Measurements from ENCODE around the gene LOXL4. TPM values are rescaled to one million over a fixed set of nuclear protein-coding genes. Genes with fewer than 3 reads are reported as not detected.

The LOXL4 gene
- total and polyA plus RNA-seq, 4 donors: 3.9 to 29.9 (median 11.1) TPM

- no peaks in the 10 kb centered on the region for H3K36me3 ChIP-seq (ENCODE audit: control insufficient read depth in 1 of 2, insufficient read depth in 2 of 2, low read length in 1 of 2)
- no peak overlapping the region for H3K4me3 ChIP-seq (ENCODE audit: low read length in 2 of 2)
- intact Hi-C loops (cut with DNase I): no loop called here
- 43 to 46% methylated on average over 10 of the region's 10 CpGs for WGBS, 2 donors
- no peaks in the 10 kb centered on the region for H3K9me3 ChIP-seq (ENCODE audit: control insufficient read depth, low read length)
- no peaks in the 10 kb centered on the region for H3K4me1 ChIP-seq (ENCODE audit: control insufficient read depth in 1 of 2, insufficient read depth in 2 of 2, low read length in 2 of 2)
- ATAC-seq (ENCODE audit: low FRiP score): no peak
- DNase-seq: no peak
- H3K27ac ChIP-seq (ENCODE audit: low read depth in 1 of 2, low read length in 2 of 2): peak overlapping the region in 1 of 2 donors; percentile 69
- no peaks in the 10 kb centered on the region for H3K27me3 ChIP-seq (ENCODE audit: control insufficient read depth in 1 of 2, insufficient read depth in 2 of 2, low read length in 1 of 2)
Measured at GRCh38 chr10:98270073-98270740, 2.2 kb upstream of the LOXL4 start.

GRCh38 chr10:98269435-98269912, 1.5 kb upstream of the LOXL4 start:
- 2 to 3% methylated on average over 8 of the region's 8 CpGs for WGBS, 2 donors
- no peak overlapping the region for H3K4me3 ChIP-seq (ENCODE audit: low read length in 2 of 2)
- H3K27ac ChIP-seq (ENCODE audit: low read depth in 1 of 2, low read length in 2 of 2): peak overlapping the region in 1 of 2 donors; percentile 91
- no peaks in the 10 kb centered on the region for H3K27me3 ChIP-seq (ENCODE audit: control insufficient read depth in 1 of 2, insufficient read depth in 2 of 2, low read length in 1 of 2)
- peak; percentile 93 to 96 for DNase-seq
- no peaks in the 10 kb centered on the region for H3K36me3 ChIP-seq (ENCODE audit: control insufficient read depth in 1 of 2, insufficient read depth in 2 of 2, low read length in 1 of 2)
- H3K9me3 ChIP-seq (ENCODE audit: control insufficient read depth, low read length): no peaks in the 10 kb centered on the region
- intact Hi-C loops (cut with DNase I): loop anchor here in 1 of 2 donors (2.0 to 10.0 kb wide), 2 partner anchors 45 to 145 kb away; partner anchors contain the start of gene PYROXD2
- peak; percentile 88 for ATAC-seq (ENCODE audit: low FRiP score)
- no peaks in the 10 kb centered on the region for H3K4me1 ChIP-seq (ENCODE audit: control insufficient read depth in 1 of 2, insufficient read depth in 2 of 2, low read length in 2 of 2)

DNA sequence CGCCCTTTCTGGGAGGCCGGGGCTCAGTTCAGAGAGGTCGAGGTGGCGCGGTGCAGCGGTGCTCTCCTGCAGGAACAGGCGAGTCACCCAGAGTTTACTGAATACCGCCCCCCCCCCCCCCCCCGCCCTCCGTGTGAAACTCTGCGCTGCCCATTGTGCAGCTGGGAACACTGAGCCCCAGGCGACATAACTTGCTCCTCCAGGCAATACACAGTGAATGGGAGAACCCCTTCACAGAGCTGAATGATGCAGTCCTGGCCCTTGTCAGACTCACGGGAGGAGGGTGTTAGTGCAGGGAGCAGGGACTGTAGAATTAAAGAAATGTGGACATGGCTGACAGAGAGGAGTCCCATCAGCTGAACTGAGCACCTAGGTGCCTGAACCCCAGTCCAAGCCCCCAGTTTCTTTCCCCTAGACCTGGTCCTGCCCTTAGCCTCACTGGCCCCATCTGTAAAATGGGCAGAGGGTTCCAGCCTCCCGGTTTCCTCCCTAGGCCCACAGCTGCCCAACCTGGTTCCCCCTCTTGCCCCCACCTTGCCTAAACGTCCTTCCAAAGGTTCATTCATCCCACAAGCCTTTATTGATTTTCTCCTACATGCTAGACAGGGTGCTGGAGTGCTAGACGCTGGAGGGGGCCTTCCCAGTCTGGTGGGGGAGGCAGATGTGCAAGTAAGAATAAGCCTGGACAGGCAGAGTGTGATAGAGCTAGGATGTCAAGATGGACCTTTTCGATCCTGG, 869 bp upstream of the LOXL4 start:
- peak overlapping the region; percentile 30 to 35 for H3K4me3 ChIP-seq (ENCODE audit: low read length in 2 of 2)
- no peaks in the 10 kb centered on the region for H3K27me3 ChIP-seq (ENCODE audit: control insufficient read depth in 1 of 2, insufficient read depth in 2 of 2, low read length in 1 of 2)
- H3K36me3 ChIP-seq (ENCODE audit: control insufficient read depth in 1 of 2, insufficient read depth in 2 of 2, low read length in 1 of 2): no peaks in the 10 kb centered on the region
- 3% methylated on average over 17 of the region's 17 CpGs for WGBS, 2 donors
- no peaks in the 10 kb centered on the region for H3K9me3 ChIP-seq (ENCODE audit: control insufficient read depth, low read length)
- H3K4me1 ChIP-seq (ENCODE audit: control insufficient read depth in 1 of 2, insufficient read depth in 2 of 2, low read length in 2 of 2): no peaks in the 10 kb centered on the region
- ATAC-seq (ENCODE audit: low FRiP score) (no peak), DNase-seq (no peak)
- H3K27ac ChIP-seq (ENCODE audit: low read depth in 1 of 2, low read length in 2 of 2): peak overlapping the region; percentile 40 to 91
- intact Hi-C loops (cut with DNase I): loop anchor here in 1 of 2 donors (2.0 to 10.0 kb wide), 2 partner anchors 46 to 146 kb away; partner anchors contain the start of gene PYROXD2

DNA sequence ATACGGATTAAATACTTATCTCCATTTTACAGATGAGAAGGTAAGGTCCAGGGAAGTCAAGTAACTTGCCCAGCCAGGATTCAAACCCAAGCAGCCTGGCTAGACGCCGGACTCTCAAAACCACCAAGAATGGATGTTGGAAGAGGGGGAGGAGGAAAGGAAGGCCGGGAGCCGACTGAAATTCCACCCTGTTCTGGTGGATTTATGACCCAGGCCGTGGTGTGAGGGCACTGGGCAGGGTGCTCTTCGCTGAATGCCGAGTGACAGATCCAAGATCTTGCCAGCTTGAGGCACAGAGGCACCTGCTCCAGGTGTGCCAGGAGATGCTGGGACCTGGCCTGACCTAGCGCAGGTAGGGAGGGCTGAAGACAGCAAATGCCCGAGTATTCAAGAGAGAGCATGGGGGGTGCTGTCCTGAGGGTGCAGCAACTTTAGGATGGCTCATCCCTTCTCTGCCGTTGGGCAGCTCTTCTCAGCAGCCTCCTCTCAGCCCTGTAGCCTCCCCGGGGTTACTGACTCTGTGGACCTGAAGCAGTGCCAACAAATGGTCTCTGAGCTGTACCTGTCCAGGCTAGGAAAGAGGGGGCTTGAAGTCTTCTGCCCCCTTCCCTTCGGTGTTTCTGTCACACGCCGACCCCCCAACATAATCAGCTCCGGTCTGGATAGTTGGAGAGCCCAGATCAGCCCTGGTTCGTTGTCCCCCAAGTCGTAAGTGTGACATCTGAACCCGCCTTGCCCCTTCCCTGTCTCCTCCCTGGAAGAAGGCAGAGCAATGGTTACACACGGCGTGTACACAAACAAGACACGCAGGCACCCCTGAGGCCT, 713 bp downstream of the LOXL4 start:
- intact Hi-C loops (cut with DNase I): loop anchor here in 1 of 2 donors (10.0 kb wide), 1 partner anchor 148 kb away; the partner anchor contains the start of gene PYROXD2
- no peaks in the 10 kb centered on the region for H3K4me1 ChIP-seq (ENCODE audit: control insufficient read depth in 1 of 2, insufficient read depth in 2 of 2, low read length in 2 of 2)

GRCh38 chr10:98266647-98267046, 1.3 kb downstream of the LOXL4 start:
- Histone ChIP-seq H3K27me3 (ENCODE audit: control insufficient read depth in 1 of 2, insufficient read depth in 2 of 2, low read length in 1 of 2) (no peaks in the 10 kb centered on the region), H3K27ac (ENCODE audit: low read depth in 1 of 2, low read length in 2 of 2) (peak overlapping the region in 1 of 2 donors; percentile 60), H3K4me3 (ENCODE audit: low read length in 2 of 2) (no peak overlapping the region), H3K4me1 (ENCODE audit: control insufficient read depth in 1 of 2, insufficient read depth in 2 of 2, low read length in 2 of 2) (no peaks in the 10 kb centered on the region), H3K36me3 (ENCODE audit: control insufficient read depth in 1 of 2, insufficient read depth in 2 of 2, low read length in 1 of 2) (no peaks in the 10 kb centered on the region), H3K9me3 (ENCODE audit: control insufficient read depth, low read length) (no peaks in the 10 kb centered on the region)
- WGBS, 2 donors: 59 to 64% methylated on average over 5 of the region's 5 CpGs
- no peak for ATAC-seq (ENCODE audit: low FRiP score)
- intact Hi-C loops (cut with DNase I): loop anchor here in 1 of 2 donors (10.0 kb wide), 1 partner anchor 148 kb away; the partner anchor contains the start of gene PYROXD2
- no peak for DNase-seq

More for the DNA sequence above, 713 bp downstream of the LOXL4 start:
- Histone ChIP-seq H3K9me3 (ENCODE audit: control insufficient read depth, low read length) (no peaks in the 10 kb centered on the region), H3K36me3 (ENCODE audit: control insufficient read depth in 1 of 2, insufficient read depth in 2 of 2, low read length in 1 of 2) (no peaks in the 10 kb centered on the region), H3K4me3 (ENCODE audit: low read length in 2 of 2) (no peak overlapping the region), H3K27me3 (ENCODE audit: control insufficient read depth in 1 of 2, insufficient read depth in 2 of 2, low read length in 1 of 2) (no peaks in the 10 kb centered on the region), H3K27ac (ENCODE audit: low read depth in 1 of 2, low read length in 2 of 2) (peak overlapping the region; percentile 40 to 65)
- DNase-seq: no peak
- 38 to 40% methylated on average over 21 to 22 of the region's 22 CpGs for WGBS, 2 donors
- ATAC-seq (ENCODE audit: low FRiP score): no peak

GRCh38 chr10:98265403-98266378, 2.3 kb downstream of the LOXL4 start:
- Histone ChIP-seq H3K4me3 (ENCODE audit: low read length in 2 of 2) (no peak overlapping the region), H3K36me3 (ENCODE audit: control insufficient read depth in 1 of 2, insufficient read depth in 2 of 2, low read length in 1 of 2) (no peaks in the 10 kb centered on the region), H3K27me3 (ENCODE audit: control insufficient read depth in 1 of 2, insufficient read depth in 2 of 2, low read length in 1 of 2) (no peaks in the 10 kb centered on the region), H3K4me1 (ENCODE audit: control insufficient read depth in 1 of 2, insufficient read depth in 2 of 2, low read length in 2 of 2) (no peaks in the 10 kb centered on the region), H3K27ac (ENCODE audit: low read depth in 1 of 2, low read length in 2 of 2) (peak overlapping the region in 1 of 2 donors; percentile 60), H3K9me3 (ENCODE audit: control insufficient read depth, low read length) (no peaks in the 10 kb centered on the region)
- DNase-seq (no peak), ATAC-seq (ENCODE audit: low FRiP score) (no peak)
- 64% methylated on average over 17 of the region's 17 CpGs for WGBS, 2 donors
- intact Hi-C loops (cut with DNase I): loop anchor here in 1 of 2 donors (10.0 kb wide), 1 partner anchor 149 kb away; the partner anchor contains the start of gene PYROXD2

- H3K4me1 ChIP-seq (ENCODE audit: control insufficient read depth in 1 of 2, insufficient read depth in 2 of 2, low read length in 2 of 2): no peaks in the 10 kb centered on the region
- H3K27me3 ChIP-seq (ENCODE audit: control insufficient read depth in 1 of 2, insufficient read depth in 2 of 2, low read length in 1 of 2): no peaks in the 10 kb centered on the region
- no peaks in the 10 kb centered on the region for H3K9me3 ChIP-seq (ENCODE audit: control insufficient read depth, low read length)
- H3K4me3 ChIP-seq (ENCODE audit: low read length in 2 of 2): no peak overlapping the region
- no peak overlapping the region for H3K27ac ChIP-seq (ENCODE audit: low read depth in 1 of 2, low read length in 2 of 2)
- ATAC-seq (ENCODE audit: low FRiP score): no peak
- 88% methylated on average over 12 of the region's 12 CpGs for WGBS, 2 donors
- H3K36me3 ChIP-seq (ENCODE audit: control insufficient read depth in 1 of 2, insufficient read depth in 2 of 2, low read length in 1 of 2): no peaks in the 10 kb centered on the region
- DNase-seq: no peak
- intact Hi-C loops (cut with DNase I): loop anchor here in 1 of 2 donors (10.0 kb wide), 1 partner anchor 150 kb away; the partner anchor contains the start of gene PYROXD2
Measured at GRCh38 chr10:98264378-98265065, 3.5 kb downstream of the LOXL4 start.

Measured in aorta (tissue), 5 donors.